Endothelial cell of umbilical vein (primary cell): Measurements from ENCODE around the gene TFF3. TPM values are rescaled to one million over a fixed set of nuclear protein-coding genes. Genes with fewer than 3 reads are reported as not detected.

Source experiments
- BruUV-seq: library from RNA; stranded (reverse); fragments of 400-500 nt; replicated peaks from 2 replicates; lab custom pipeline; 2021; lab: Mats Ljungman, UMichigan
- CTCF ChIA-PET: fragments of 300-600, 350-600 bp; sonication (Branson Sonifier 250); formaldehyde crosslinking; loops from one replicate; lab custom pipeline; 2021; ENCODE audit warnings: antibody characterized with exemption, inconsistent platforms; lab: Charles Lee
- POLR2A ChIA-PET: fragments of 300-600, 350-600 bp; sonication (Branson Sonifier 250); formaldehyde crosslinking; loops from one replicate; lab custom pipeline; 2021; ENCODE audit warnings: antibody characterized with exemption, inconsistent platforms; lab: Charles Lee
- DNase-seq: peaks from one replicate; pipeline ENCODE4 v3.0.0-alpha.2; 2011; ENCODE audit warnings: low read depth, low spot score
- FAIRE-seq: peaks from 2 replicates; lab custom pipeline; 2011; peaks lifted over from hg19 to GRCh38; lab: Jason Lieb, UNC
- H2AFZ ChIP-seq: 2 replicates; pipeline ENCODE4 v1.6.0; 2012; ENCODE audit warnings: low read depth, low read length, control low read depth, inconsistent platforms
- H3K27ac ChIP-seq: 2 replicates; pipeline ENCODE4 v1.5.1; 2011; ENCODE audit warnings: low read depth, mild to moderate bottlenecking, control low read depth, low read length, moderate library complexity; ENCODE audit not compliant: insufficient read depth
- H3K27me3 ChIP-seq, 2 experiments: 2 replicates each; pipeline versions ENCODE4 v1.6.0 to v1.6.1; 2011; ENCODE audit warnings: low read length in 2 of 2, mixed read lengths in 1 of 2; ENCODE audit not compliant: control insufficient read depth in 2 of 2, insufficient read depth in 2 of 2
- H3K36me3 ChIP-seq, 2 experiments: 2 replicates in 1 of 2; 3 replicates in 1 of 2; pipeline ENCODE4 v1.5.1; 2011; ENCODE audit warnings: low read length in 2 of 2, mild to moderate bottlenecking in 1 of 2, moderate library complexity in 1 of 2; ENCODE audit not compliant: control insufficient read depth in 2 of 2, insufficient read depth in 2 of 2; ENCODE audit errors: extremely low read depth in 1 of 2
- H3K4me1 ChIP-seq: 3 replicates; pipeline ENCODE4 v1.5.1; 2011; ENCODE audit warnings: mild to moderate bottlenecking, low read length; ENCODE audit not compliant: control insufficient read depth, insufficient read depth; ENCODE audit errors: extremely low read depth
- H3K4me2 ChIP-seq: 2 replicates; pipeline ENCODE4 v1.6.1; 2011; ENCODE audit warnings: low read length, control low read depth, mixed read lengths; ENCODE audit not compliant: insufficient read depth
- H3K4me3 ChIP-seq, 3 experiments: fragments of 200-600 bp in 1 of 3; sonication (generic), shearing (Covaris generic) in 1 of 3; replicated peaks in 1 of 3; 2 replicates each; pipeline ENCODE4 v1.5.1; 2011 to 2016; ENCODE audit warnings: control low read depth in 3 of 3, low read length in 3 of 3, mild to moderate bottlenecking in 2 of 3, inconsistent platforms in 1 of 3, low read depth in 1 of 3, moderate library complexity in 1 of 3; ENCODE audit not compliant: insufficient read depth in 1 of 3
- H3K79me2 ChIP-seq: 2 replicates; pipeline ENCODE4 v1.6.0; 2012; ENCODE audit warnings: low read length, inconsistent platforms; ENCODE audit not compliant: control insufficient read depth, insufficient read depth
- H3K9ac ChIP-seq: replicated peaks from 2 replicates; pipeline ENCODE3; 2011; ENCODE audit warnings: low read length, control low read depth; ENCODE audit not compliant: insufficient read depth; ENCODE audit errors: extremely low read depth
- H3K9me1 ChIP-seq: replicated peaks from 3 replicates; pipeline ENCODE4 v1.6.0; 2011; ENCODE audit warnings: mild to moderate bottlenecking, low read length; ENCODE audit not compliant: control insufficient read depth, insufficient read depth; ENCODE audit errors: extremely low read depth
- H3K9me3 ChIP-seq: replicated peaks from 2 replicates; pipeline ENCODE4 v1.5.1; 2012; ENCODE audit warnings: low read length, inconsistent platforms; ENCODE audit not compliant: control insufficient read depth, insufficient read depth
- H4K20me1 ChIP-seq: replicated peaks from 2 replicates; pipeline ENCODE3; 2011; ENCODE audit warnings: mild to moderate bottlenecking, low read length; ENCODE audit not compliant: control insufficient read depth, insufficient read depth; ENCODE audit errors: extremely low read depth
- EZH2 ChIP-seq: IDR thresholded peaks from 2 replicates; pipeline ENCODE4 v1.6.1; 2012; ENCODE audit warnings: borderline replicate concordance, low read depth, mild to moderate bottlenecking, moderate library complexity, low read length, inconsistent platforms; ENCODE audit not compliant: severe bottlenecking
- FOS ChIP-seq: IDR thresholded peaks from 2 replicates; pipeline ENCODE4 v1.6.1; 2011; ENCODE audit warnings: mild to moderate bottlenecking, low read length, moderate library complexity, borderline replicate concordance; ENCODE audit not compliant: insufficient read depth
- GATA2 ChIP-seq: IDR thresholded peaks from 2 replicates; pipeline ENCODE4 v1.7.0; 2011; ENCODE audit warnings: low read depth, mild to moderate bottlenecking, moderate library complexity, mixed read lengths, low read length; ENCODE audit not compliant: insufficient read length, insufficient read depth
- JUN ChIP-seq: IDR thresholded peaks from 2 replicates; pipeline ENCODE4 v1.6.1; 2011; ENCODE audit warnings: borderline replicate concordance, low read depth; ENCODE audit not compliant: insufficient read length, insufficient read depth
- MYC ChIP-seq: IDR thresholded peaks from one replicate; pipeline ENCODE4 v1.6.1; 2011; ENCODE audit warnings: mild to moderate bottlenecking, low read depth, low read length
- POLR2A ChIP-seq: IDR thresholded peaks from 2 replicates; pipeline ENCODE4 v1.6.1; 2012; ENCODE audit warnings: low read depth, mild to moderate bottlenecking, control low read depth, low read length
- POLR2AphosphoS5 ChIP-seq: IDR thresholded peaks from 2 replicates; pipeline ENCODE4 v1.6.1; 2012; ENCODE audit warnings: low read depth, mild to moderate bottlenecking, control low read depth, low read length, moderate library complexity; ENCODE audit not compliant: insufficient read depth
- dilution Hi-C: fragments of 300-500 bp; cut with MboI; formaldehyde crosslinking; loops from one replicate; pipeline ENCODE4 v1.15.0; 2019; ENCODE audit warnings: low sequenced_read_pairs; ENCODE audit not compliant: extremely low pct_ligation_motif_present
- intact Hi-C: fragments of 100-400 bp; cut with micrococcal nuclease; formaldehyde crosslinking; loops from one replicate; pipeline ENCODE4 v1.10.0; 2022
- polyA plus RNA-seq, 4 experiments: library from polyadenylated mRNA; depleted of rRNA in 3 of 4; stranded (reverse) in 3 of 4; unstranded in 1 of 4; fragments of >200 nt; gene quantifications; 2 replicates each; pipeline versions ENCODE4 v1.2.1 to v1.2.3, GENCODE V29; 2011 to 2012; ENCODE audit warnings: missing spikeins in 1 of 4
- total RNA-seq: library from RNA; stranded (reverse); gene quantifications from 2 replicates; pipeline ENCODE4 v1.2.3, GENCODE V29; 2021
- TF ChIP-seq, protein P1 (sequence below), 2 donors: IDR thresholded peaks; 1 replicate in 1 of 2; 2 replicates in 1 of 2; pipeline ENCODE4 v1.5.1; 2011; ENCODE audit warnings: low read length in 2 of 2, mild to moderate bottlenecking in 2 of 2, moderate library complexity in 2 of 2, control low read depth in 1 of 2, inconsistent platforms in 1 of 2, low read depth in 1 of 2; ENCODE audit not compliant: insufficient read depth in 1 of 2; ENCODE audit errors: extremely low read depth in 1 of 2
- TF ChIP-seq, protein P2 (sequence below): IDR thresholded peaks from 2 replicates; pipeline ENCODE4 v1.6.1; 2011; ENCODE audit not compliant: insufficient read depth, insufficient read length

The TFF3 gene
- total and polyA plus RNA-seq, 2 donors (not counting 3 experiments of a cell fraction or from before 2014, with no cell fraction given), result 0.93 to 1.8 TPM

GRCh38 chr21:42261829-42262200, 53.4 kb downstream of the TFF3 start:
- DNase-seq (no peak), FAIRE-seq (no peak)
- Histone ChIP-seq H3K36me3 (no peaks in the 10 kb centered on the region), H4K20me1 (no peaks in the 10 kb centered on the region), H3K4me1 (peaks cover 25% of the 10 kb centered on the region), H3K9ac (no peak overlapping the region), H3K9me1 (no peaks in the 10 kb centered on the region), H3K4me3 (no peak overlapping the region), H3K79me2 (no peaks in the 10 kb centered on the region), H2AFZ (no peak overlapping the region), H3K27ac (no peak overlapping the region), H3K9me3 (no peaks in the 10 kb centered on the region), H3K4me2 (no peak overlapping the region), H3K27me3 (no peaks in the 10 kb centered on the region)
- POLR2A ChIA-PET, result no interaction called here
- BruUV-seq, result no TSS peak
- intact Hi-C loops, result loop anchor here (2.0 kb wide), 1 partner anchor 47 kb away; no protein-coding TSS in a partner anchor
- dilution Hi-C loops, result no loop called here
- TF ChIP-seq, protein P1, sequence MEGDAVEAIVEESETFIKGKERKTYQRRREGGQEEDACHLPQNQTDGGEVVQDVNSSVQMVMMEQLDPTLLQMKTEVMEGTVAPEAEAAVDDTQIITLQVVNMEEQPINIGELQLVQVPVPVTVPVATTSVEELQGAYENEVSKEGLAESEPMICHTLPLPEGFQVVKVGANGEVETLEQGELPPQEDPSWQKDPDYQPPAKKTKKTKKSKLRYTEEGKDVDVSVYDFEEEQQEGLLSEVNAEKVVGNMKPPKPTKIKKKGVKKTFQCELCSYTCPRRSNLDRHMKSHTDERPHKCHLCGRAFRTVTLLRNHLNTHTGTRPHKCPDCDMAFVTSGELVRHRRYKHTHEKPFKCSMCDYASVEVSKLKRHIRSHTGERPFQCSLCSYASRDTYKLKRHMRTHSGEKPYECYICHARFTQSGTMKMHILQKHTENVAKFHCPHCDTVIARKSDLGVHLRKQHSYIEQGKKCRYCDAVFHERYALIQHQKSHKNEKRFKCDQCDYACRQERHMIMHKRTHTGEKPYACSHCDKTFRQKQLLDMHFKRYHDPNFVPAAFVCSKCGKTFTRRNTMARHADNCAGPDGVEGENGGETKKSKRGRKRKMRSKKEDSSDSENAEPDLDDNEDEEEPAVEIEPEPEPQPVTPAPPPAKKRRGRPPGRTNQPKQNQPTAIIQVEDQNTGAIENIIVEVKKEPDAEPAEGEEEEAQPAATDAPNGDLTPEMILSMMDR (IDR thresholded peaks at IDR 0.05; ENCODE audit: extremely low read depth in 1 of 2, insufficient read depth in 1 of 2, low read depth in 1 of 2, low read length in 2 of 2), result no peak
- TF ChIP-seq EZH2 (no peak), GATA2 (no peak), MYC (no peak), POLR2AphosphoS5 (no peak), FOS (no peak), JUN (no peak), POLR2A (no peak)
- TF ChIP-seq, protein P2, sequence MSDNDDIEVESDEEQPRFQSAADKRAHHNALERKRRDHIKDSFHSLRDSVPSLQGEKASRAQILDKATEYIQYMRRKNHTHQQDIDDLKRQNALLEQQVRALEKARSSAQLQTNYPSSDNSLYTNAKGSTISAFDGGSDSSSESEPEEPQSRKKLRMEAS, result no peak
- CTCF ChIA-PET, result interaction anchor here (0.9 to 5.2 kb wide), 8 partner anchors 9 to 116 kb away, joined by 3 to 131 read pairs (median 4); no protein-coding TSS in a partner anchor

Other genes with a start within 250 kb of the TFF3 start
- gene UMODL1, start 244.1 kb downstream of the TFF3 start, total RNA-seq, result not detected in 2 replicates
- not detected in 2 replicates for gene UMODL1, start 244.1 kb downstream of the TFF3 start, polyA plus RNA-seq
- gene ABCG1, start 96.3 kb downstream of the TFF3 start, total RNA-seq, result 19.6 and 21.2 TPM in 2 replicates
- gene ABCG1, start 96.3 kb downstream of the TFF3 start, polyA plus RNA-seq, result 6.7 and 8.4 TPM in 2 replicates
- gene TFF2, start 35.6 kb upstream of the TFF3 start, total RNA-seq, result not detected in 2 replicates
- not detected in 2 replicates for gene TFF2, start 35.6 kb upstream of the TFF3 start, polyA plus RNA-seq
- gene TFF1, start 51.1 kb upstream of the TFF3 start, total RNA-seq, result not detected in 2 replicates
- not detected in 2 replicates for gene TFF1, start 51.1 kb upstream of the TFF3 start, polyA plus RNA-seq
- not detected in 2 replicates for gene TMPRSS3, start 80.6 kb upstream of the TFF3 start, total RNA-seq
- gene TMPRSS3, start 80.6 kb upstream of the TFF3 start, polyA plus RNA-seq, result not detected in 2 replicates
- gene UBASH3A, start 88.5 kb upstream of the TFF3 start, total RNA-seq, result not detected in 2 replicates
- gene UBASH3A, start 88.5 kb upstream of the TFF3 start, polyA plus RNA-seq, result not detected in 2 replicates
- gene RSPH1, start 180.8 kb upstream of the TFF3 start, total RNA-seq, result not detected in 2 replicates
- 0.08 TPM in 1 of 2 replicates, not detected in the other for gene RSPH1, start 180.8 kb upstream of the TFF3 start, polyA plus RNA-seq
- gene SLC37A1, start 198.4 kb upstream of the TFF3 start, total RNA-seq, result 7.6 and 11.2 TPM in 2 replicates
- gene SLC37A1, start 198.4 kb upstream of the TFF3 start, polyA plus RNA-seq, result 4.6 and 4.7 TPM in 2 replicates